ENCODE measurements around the gene LCP1. TPM values are rescaled to one million over a fixed set of nuclear protein-coding genes. Genes with fewer than 3 reads are reported as not detected.

Gene LCP1
- total and polyA plus RNA-seq, 9 of the 15 experiments (the other 6 are each of a cell fraction or from before 2014, with no cell fraction given) = 83.0 to 255 (median 163) TPM

GRCh38 chr13:46210362-46211083, 28.5 kb upstream of the LCP1 start (continued):
- TF ChIP-seq NFE2 (IDR thresholded peaks at IDR 0.05; ENCODE audit: low read depth) (peak; percentile 80), HDAC3 (IDR thresholded peaks at IDR 0.05; ENCODE audit: borderline replicate concordance, partially characterized antibody) (peak; percentile 6), CEBPG (CRISPR knock-in tag; IDR thresholded peaks at IDR 0.05) (no peak), CEBPG (tag; conservative IDR thresholded peaks at IDR 0.05 in 1 of 2, IDR thresholded peaks at IDR 0.05 in 1 of 2) (0 out of 4 replicates have a peak, but pooled peaks of 1 of the 2 experiments have one; percentile 38), MAFG (tag; conservative IDR thresholded peaks at IDR 0.05) (peak; percentile 59; the same call in 1 of the 2 replicates)
- TF ChIP-seq, protein P1, sequence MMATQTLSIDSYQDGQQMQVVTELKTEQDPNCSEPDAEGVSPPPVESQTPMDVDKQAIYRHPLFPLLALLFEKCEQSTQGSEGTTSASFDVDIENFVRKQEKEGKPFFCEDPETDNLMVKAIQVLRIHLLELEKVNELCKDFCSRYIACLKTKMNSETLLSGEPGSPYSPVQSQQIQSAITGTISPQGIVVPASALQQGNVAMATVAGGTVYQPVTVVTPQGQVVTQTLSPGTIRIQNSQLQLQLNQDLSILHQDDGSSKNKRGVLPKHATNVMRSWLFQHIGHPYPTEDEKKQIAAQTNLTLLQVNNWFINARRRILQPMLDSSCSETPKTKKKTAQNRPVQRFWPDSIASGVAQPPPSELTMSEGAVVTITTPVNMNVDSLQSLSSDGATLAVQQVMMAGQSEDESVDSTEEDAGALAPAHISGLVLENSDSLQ (IDR thresholded peaks at IDR 0.05) = 0 out of 2 replicates have a peak, but pooled peaks have one; percentile 38

DNA sequence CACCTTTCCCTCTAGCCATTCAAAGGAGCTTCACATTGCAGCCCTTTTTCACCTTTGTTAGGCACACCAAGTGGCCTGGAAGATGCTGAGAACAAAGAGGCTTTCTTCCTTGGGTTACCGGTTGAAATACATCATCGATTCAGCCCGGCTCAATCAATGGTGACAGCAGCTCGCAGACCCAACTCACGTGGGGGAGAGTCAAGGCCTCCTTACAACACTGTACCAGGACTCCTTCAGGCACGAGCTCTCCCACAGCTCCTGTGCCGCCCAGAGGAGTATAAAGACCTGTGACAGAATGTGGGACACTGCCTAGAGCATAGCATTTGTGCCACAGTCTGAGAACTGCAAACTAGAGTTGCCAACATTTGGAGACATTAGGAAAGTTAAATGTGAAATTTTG, 25.9 kb upstream of the LCP1 start:
- BruUV-seq (replicated peaks) = no TSS peak
- H3K9me1 ChIP-seq (ENCODE audit: control insufficient read depth, insufficient read depth, low read length) = no peaks in the 10 kb centered on the region
- CTCF ChIA-PET (ENCODE audit: low intra/inter-chr PET ratio) = no interaction called here
- no peak overlapping the region for H3K4me2 ChIP-seq (ENCODE audit: insufficient read depth, low read length)
- DNase-seq (ENCODE audit: extremely low read depth in 1 of 4, low spot score in 3 of 4) (no peak), FAIRE-seq (no peak), ATAC-seq (no peak)
- no peak overlapping the region for H3K9ac ChIP-seq (ENCODE audit: insufficient read depth in 1 of 2, low read depth in 2 of 2, low read length in 2 of 2)
- H3K36me3 ChIP-seq (ENCODE audit: control insufficient read depth, insufficient read depth, low read length) = no peaks in the 10 kb centered on the region
- 38% methylated on average over 2 of the region's 7 CpGs for WGBS (ENCODE audit: insufficient coverage, low coverage, missing lambda C conversion rate)
- H3K27me3 ChIP-seq (ENCODE audit: control insufficient read depth in 2 of 2, insufficient read depth in 2 of 2, low read length in 2 of 2) = no peaks in the 10 kb centered on the region
- POLR2A ChIA-PET = no interaction called here
- no peaks in the 10 kb centered on the region for H4K20me1 ChIP-seq (replicated peaks; ENCODE audit: control insufficient read depth, insufficient read depth, low read length)
- no peaks in the 10 kb centered on the region for H3K9me3 ChIP-seq (replicated peaks; ENCODE audit: control insufficient read depth, insufficient read depth, low read depth, low read length)
- no peak overlapping the region for H3K4me3 ChIP-seq
- no peak overlapping the region for H2AFZ ChIP-seq (ENCODE audit: low read depth, low read length)
- intact Hi-C loops (cut with micrococcal nuclease) = no loop called here
- in situ Hi-C loops (cut with MboI) = no loop called here
- no peak overlapping the region for H3K27ac ChIP-seq (ENCODE audit: extremely low read depth, low read depth, low read length)
- no peaks in the 10 kb centered on the region for H3K79me2 ChIP-seq (ENCODE audit: control insufficient read depth, insufficient read depth, low read length)
- H3K4me1 ChIP-seq (replicated peaks in 1 of 2; ENCODE audit: control insufficient read depth in 2 of 2, insufficient read depth in 2 of 2, low read length in 2 of 2) = peaks cover 5 to 6% of the 10 kb centered on the region in 2 experiments; a peak in 3 of 5 replicates
- TF ChIP-seq ZNF347 (CRISPR knock-in tag; IDR thresholded peaks at IDR 0.05; ENCODE audit: low read depth) = no peak
- TF ChIP-seq USF1 (CRISPR knock-in tag; IDR thresholded peaks at IDR 0.05) = no peak
- TF ChIP-seq CC2D1A (IDR thresholded peaks at IDR 0.05) = no peak
- no peak for TF ChIP-seq PRPF4 (IDR thresholded peaks at IDR 0.05; ENCODE audit: insufficient read depth, low read depth, low read length, poor library complexity, severe bottlenecking)
- no peak for TF ChIP-seq ZFX (CRISPR knock-in tag; IDR thresholded peaks at IDR 0.05)
- TF ChIP-seq FOXP1 (CRISPR knock-in tag; IDR thresholded peaks at IDR 0.05) = no peak
- no peak for TF ChIP-seq MAFK (IDR thresholded peaks at IDR 0.05; ENCODE audit: low read length)
- TF ChIP-seq TRIM28 (IDR thresholded peaks at IDR 0.05) = no peak
- TF ChIP-seq PHB2 (IDR thresholded peaks at IDR 0.05; ENCODE audit: low read depth) = no peak

Measured in K562 (cell line).